Body of pancreas (tissue), 4 donors: ENCODE measurements around the gene RUNX3. TPM values are rescaled to one million over a fixed set of nuclear protein-coding genes. Genes with fewer than 3 reads are reported as not detected.

Source experiments
- ATAC-seq: fragments of 150-250 bp; one replicate; pipeline ENCODE4 v1.9.1; 2016
- DNase-seq, 4 donors: peaks; one replicate each; pipeline ENCODE4 v3.0.0-alpha.2; 2019
- H3K27ac ChIP-seq, 4 donors: fragments of 200-600 bp; sonication (generic); 1 replicate in 3 of 4; 2 replicates in 1 of 4; pipeline versions ENCODE4 v1.5.1 to v1.6.1; 2016 to 2019; ENCODE audit warnings: mild to moderate bottlenecking in 1 of 4, mixed read lengths in 1 of 4, moderate library complexity in 1 of 4
- H3K27me3 ChIP-seq, 2 donors: fragments of 200-600 bp; sonication (generic); one replicate each; pipeline ENCODE4 v1.6.0; 2016; ENCODE audit warnings: mild to moderate bottlenecking in 1 of 2
- H3K36me3 ChIP-seq, 2 donors: fragments of 200-600 bp; sonication (generic); replicated peaks in 1 of 2; 2 replicates each; pipeline ENCODE4 v1.5.1; 2016; ENCODE audit warnings: low read depth in 2 of 2; ENCODE audit not compliant: insufficient read depth in 1 of 2
- H3K4me1 ChIP-seq: fragments of 200-600 bp; sonication (generic); one replicate; pipeline ENCODE4 v1.6.0; 2016
- H3K4me3 ChIP-seq, 2 donors: fragments of 200-600 bp; sonication (generic); 1 replicate in 1 of 2; 2 replicates in 1 of 2; pipeline ENCODE4 v1.5.1; 2016 to 2019
- H3K9me3 ChIP-seq, 3 donors: fragments of 200-600 bp; sonication (generic); 1 replicate in 2 of 3; 2 replicates in 1 of 3; pipeline ENCODE4 v1.5.1; 2016
- POLR2A ChIP-seq, 3 donors: fragments of 450-650 bp; IDR thresholded peaks; one replicate each; pipeline ENCODE4 v1.6.1; 2016; ENCODE audit warnings: antibody characterized with exemption in 3 of 3, mild to moderate bottlenecking in 2 of 3
- WGBS, 2 donors: methylation state at CpG; one replicate each; pipeline ENCODE4 v1.1.5; 2017; 5-methylcytosine and 5-hydroxymethylcytosine counted together
- intact Hi-C: fragments of 100-400 bp; cut with DNase I; formaldehyde crosslinking; loops from one replicate; pipeline ENCODE4 v1.15.1; 2023
- total RNA-seq, 2 donors: library from RNA; depleted of rRNA; stranded (reverse); fragments of >200 nt; gene quantifications; one replicate each; pipeline ENCODE4 v1.1.0, GENCODE V29; 2016
- TF ChIP-seq, protein P1 (sequence below), 7 experiments: fragments of 450-650 bp in 4 of 7; fragments of 200-600 bp in 3 of 7; sonication (generic) in 3 of 7; IDR thresholded peaks; one replicate each; pipeline ENCODE4 v1.5.1; 2016 to 2019; ENCODE audit warnings: antibody characterized with exemption in 7 of 7

Gene RUNX3
- total RNA-seq, 2 donors from 2014 or later, result 0.26 TPM; not detected in 1

DNA sequence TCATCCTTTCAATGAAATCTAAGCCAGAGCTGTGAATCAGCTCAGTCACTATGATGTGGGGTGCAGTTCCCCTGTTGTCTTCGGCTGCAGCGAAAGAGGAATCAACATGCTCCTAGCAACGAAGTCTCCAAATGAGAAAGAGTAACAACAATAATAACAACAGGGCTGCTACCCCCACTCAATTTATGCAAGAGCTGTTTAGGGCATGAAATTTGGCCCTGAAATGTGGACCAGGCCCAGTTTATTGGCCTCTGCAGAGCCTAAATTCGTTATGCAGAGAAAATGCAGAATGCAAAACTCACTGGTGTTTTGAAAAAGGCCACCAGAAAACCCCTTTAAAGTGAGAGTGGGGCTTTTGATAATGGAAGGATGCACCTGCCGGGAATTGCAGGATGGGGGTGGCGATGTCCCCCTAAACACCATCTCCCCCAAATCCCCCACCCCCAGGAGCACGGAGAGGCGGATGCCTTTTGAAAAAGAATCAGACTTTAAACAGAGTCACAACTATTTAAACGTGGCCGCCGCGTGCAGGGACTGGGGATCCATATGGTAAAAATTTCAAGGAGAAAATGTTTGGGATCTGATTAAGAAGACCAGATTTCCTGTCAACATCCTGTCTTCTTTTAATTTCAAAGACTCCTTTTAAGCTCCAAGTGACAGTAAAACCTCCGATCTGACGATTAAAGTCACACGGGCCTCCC is 1.9 kb downstream of the RUNX3 start:
- H3K9me3 ChIP-seq, result no peaks in the 10 kb centered on the region
- no peak for TF ChIP-seq POLR2A (IDR thresholded peaks at IDR 0.05)
- TF ChIP-seq, protein P1, sequence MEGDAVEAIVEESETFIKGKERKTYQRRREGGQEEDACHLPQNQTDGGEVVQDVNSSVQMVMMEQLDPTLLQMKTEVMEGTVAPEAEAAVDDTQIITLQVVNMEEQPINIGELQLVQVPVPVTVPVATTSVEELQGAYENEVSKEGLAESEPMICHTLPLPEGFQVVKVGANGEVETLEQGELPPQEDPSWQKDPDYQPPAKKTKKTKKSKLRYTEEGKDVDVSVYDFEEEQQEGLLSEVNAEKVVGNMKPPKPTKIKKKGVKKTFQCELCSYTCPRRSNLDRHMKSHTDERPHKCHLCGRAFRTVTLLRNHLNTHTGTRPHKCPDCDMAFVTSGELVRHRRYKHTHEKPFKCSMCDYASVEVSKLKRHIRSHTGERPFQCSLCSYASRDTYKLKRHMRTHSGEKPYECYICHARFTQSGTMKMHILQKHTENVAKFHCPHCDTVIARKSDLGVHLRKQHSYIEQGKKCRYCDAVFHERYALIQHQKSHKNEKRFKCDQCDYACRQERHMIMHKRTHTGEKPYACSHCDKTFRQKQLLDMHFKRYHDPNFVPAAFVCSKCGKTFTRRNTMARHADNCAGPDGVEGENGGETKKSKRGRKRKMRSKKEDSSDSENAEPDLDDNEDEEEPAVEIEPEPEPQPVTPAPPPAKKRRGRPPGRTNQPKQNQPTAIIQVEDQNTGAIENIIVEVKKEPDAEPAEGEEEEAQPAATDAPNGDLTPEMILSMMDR (IDR thresholded peaks at IDR 0.05), result no peak
- H3K36me3 ChIP-seq, result no peaks in the 10 kb centered on the region
- H3K4me1 ChIP-seq, result peaks cover 45% of the 10 kb centered on the region
- no peak for DNase-seq
- ATAC-seq, result no peak
- H3K27ac ChIP-seq, result no peak overlapping the region
- WGBS, 2 donors, result 14 to 20% methylated on average over 14 to 15 of the region's 15 CpGs
- peaks cover 0 to 47% of the 10 kb centered on the region in 2 donors for H3K27me3 ChIP-seq
- no peak overlapping the region for H3K4me3 ChIP-seq
- intact Hi-C loops, result no loop called here

DNA sequence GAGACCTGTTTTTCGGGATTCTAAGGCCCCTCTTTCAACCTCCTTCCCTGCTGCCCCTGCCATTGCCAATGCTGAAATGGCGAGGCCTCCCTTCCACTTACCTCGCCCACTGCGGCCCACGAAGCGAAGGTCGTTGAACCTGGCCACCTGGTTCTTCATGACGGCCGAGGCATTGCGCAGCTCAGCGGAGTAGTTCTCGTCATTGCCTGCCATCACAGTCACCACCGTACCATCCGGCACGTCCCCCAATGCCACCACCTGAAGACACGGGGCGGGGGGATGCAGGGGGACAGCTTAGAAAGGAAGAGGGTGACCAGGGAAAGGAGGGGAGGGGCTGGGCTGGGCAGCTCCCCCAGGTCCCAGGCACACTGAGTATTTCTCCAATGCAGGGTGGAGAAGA is 2.6 kb downstream of the RUNX3 start:
- peaks cover 43% of the 10 kb centered on the region for H3K4me1 ChIP-seq
- no peak overlapping the region for H3K27ac ChIP-seq
- ATAC-seq (no peak), DNase-seq (no peak)
- 29 to 36% methylated on average over 12 to 17 of the region's 17 CpGs for WGBS, 2 donors
- peaks cover 0 to 46% of the 10 kb centered on the region in 2 donors for H3K27me3 ChIP-seq
- TF ChIP-seq, protein P1 (IDR thresholded peaks at IDR 0.05), result no peak
- TF ChIP-seq POLR2A (IDR thresholded peaks at IDR 0.05), result no peak
- intact Hi-C loops, result no loop called here
- no peak overlapping the region for H3K4me3 ChIP-seq
- H3K9me3 ChIP-seq, result no peaks in the 10 kb centered on the region
- H3K36me3 ChIP-seq, result no peaks in the 10 kb centered on the region

- TF ChIP-seq POLR2A (IDR thresholded peaks at IDR 0.05), result no peak
- TF ChIP-seq, protein P1 (IDR thresholded peaks at IDR 0.05), result no peak
- H3K4me1 ChIP-seq, result peaks cover 37% of the 10 kb centered on the region
- WGBS, 2 donors, result 21 to 26% methylated on average over 7 to 15 of the region's 15 CpGs
- no peak overlapping the region for H3K27ac ChIP-seq
- intact Hi-C loops, result no loop called here
- no peak overlapping the region for H3K4me3 ChIP-seq
- H3K36me3 ChIP-seq, result no peaks in the 10 kb centered on the region
- ATAC-seq (no peak), DNase-seq (no peak)
- H3K9me3 ChIP-seq, result no peaks in the 10 kb centered on the region
- H3K27me3 ChIP-seq, result peaks cover 0 to 43% of the 10 kb centered on the region in 2 donors
Observed at GRCh38 chr1:24926563-24927249, 3.4 kb downstream of the RUNX3 start.

GRCh38 chr1:24925963-24926362 is 4.1 kb downstream of the RUNX3 start:
- Histone ChIP-seq H3K36me3 (no peaks in the 10 kb centered on the region), H3K9me3 (no peaks in the 10 kb centered on the region), H3K4me3 (no peak overlapping the region), H3K4me1 (peaks cover 29% of the 10 kb centered on the region), H3K27ac (no peak overlapping the region), H3K27me3 (peaks cover 0 to 37% of the 10 kb centered on the region in 2 donors)
- 19 to 25% methylated on average over 10 of the region's 10 CpGs for WGBS, 2 donors
- TF ChIP-seq, protein P1 (IDR thresholded peaks at IDR 0.05), result no peak
- intact Hi-C loops, result no loop called here
- DNase-seq (no peak), ATAC-seq (no peak)
